ENCODE measurements around the gene TDRD6.

GRCh38 chr6:46661483-46661882 is 26.2 kb upstream of the TDRD6 start:
- TF ChIP-seq, protein P1, sequence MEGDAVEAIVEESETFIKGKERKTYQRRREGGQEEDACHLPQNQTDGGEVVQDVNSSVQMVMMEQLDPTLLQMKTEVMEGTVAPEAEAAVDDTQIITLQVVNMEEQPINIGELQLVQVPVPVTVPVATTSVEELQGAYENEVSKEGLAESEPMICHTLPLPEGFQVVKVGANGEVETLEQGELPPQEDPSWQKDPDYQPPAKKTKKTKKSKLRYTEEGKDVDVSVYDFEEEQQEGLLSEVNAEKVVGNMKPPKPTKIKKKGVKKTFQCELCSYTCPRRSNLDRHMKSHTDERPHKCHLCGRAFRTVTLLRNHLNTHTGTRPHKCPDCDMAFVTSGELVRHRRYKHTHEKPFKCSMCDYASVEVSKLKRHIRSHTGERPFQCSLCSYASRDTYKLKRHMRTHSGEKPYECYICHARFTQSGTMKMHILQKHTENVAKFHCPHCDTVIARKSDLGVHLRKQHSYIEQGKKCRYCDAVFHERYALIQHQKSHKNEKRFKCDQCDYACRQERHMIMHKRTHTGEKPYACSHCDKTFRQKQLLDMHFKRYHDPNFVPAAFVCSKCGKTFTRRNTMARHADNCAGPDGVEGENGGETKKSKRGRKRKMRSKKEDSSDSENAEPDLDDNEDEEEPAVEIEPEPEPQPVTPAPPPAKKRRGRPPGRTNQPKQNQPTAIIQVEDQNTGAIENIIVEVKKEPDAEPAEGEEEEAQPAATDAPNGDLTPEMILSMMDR (IDR thresholded peaks at IDR 0.05), result no peak
- TF ChIP-seq POLR2A (IDR thresholded peaks at IDR 0.05), result no peak

All from testis (tissue), 2 donors.